Endodermal cell (in vitro differentiated cells): ENCODE measurements around the gene CCDC177. TPM values are rescaled to one million over a fixed set of nuclear protein-coding genes. Genes with fewer than 3 reads are reported as not detected.

ENCODE experiments used
- DNase-seq: peaks from one replicate; pipeline ENCODE4 v3.0.0-alpha.2; 2017
- H3K27ac ChIP-seq: 2 replicates; pipeline ENCODE4 v1.5.1; 2013; ENCODE audit warnings: mild to moderate bottlenecking, low read depth, low read length, moderate library complexity
- H3K27me3 ChIP-seq: 2 replicates; pipeline ENCODE4 v1.6.1; 2013; ENCODE audit warnings: mild to moderate bottlenecking, low read length, moderate library complexity; ENCODE audit not compliant: insufficient read depth, control insufficient read depth, poor library complexity, severe bottlenecking
- H3K36me3 ChIP-seq: 2 replicates; pipeline ENCODE4 v1.7.0; 2013; ENCODE audit warnings: mild to moderate bottlenecking, low read length, moderate library complexity; ENCODE audit not compliant: control insufficient read depth, insufficient read depth
- H3K4me1 ChIP-seq: one replicate; pipeline ENCODE4 v1.7.0; 2013; ENCODE audit warnings: low read length; ENCODE audit not compliant: control insufficient read depth, insufficient read depth
- H3K4me3 ChIP-seq: 2 replicates; pipeline ENCODE4 v1.5.1; 2013; ENCODE audit warnings: mild to moderate bottlenecking, low read length, moderate library complexity
- H3K9ac ChIP-seq: 2 replicates; pipeline ENCODE4 v1.6.1; 2013; ENCODE audit warnings: mild to moderate bottlenecking, low read length, moderate library complexity; ENCODE audit not compliant: poor library complexity, severe bottlenecking; ENCODE audit errors: extremely low read depth
- H3K9me3 ChIP-seq: 2 replicates; pipeline ENCODE4 v1.6.1; 2013; ENCODE audit warnings: mild to moderate bottlenecking, low read length, moderate library complexity; ENCODE audit not compliant: control insufficient read depth
- H3K27ac Mint-ChIP-seq: 2 replicates; pipeline ENCODE4 v1.8.0; 2020; ENCODE audit warnings: mixed read lengths
- H3K27me3 Mint-ChIP-seq: 2 replicates; pipeline ENCODE4 v1.8.0; 2021; ENCODE audit warnings: mild to moderate bottlenecking, mixed read lengths; ENCODE audit not compliant: insufficient read depth
- H3K36me3 Mint-ChIP-seq: 2 replicates; pipeline ENCODE4 v1.8.0; 2020; ENCODE audit warnings: low read depth, mixed read lengths
- H3K4me1 Mint-ChIP-seq: 2 replicates; pipeline ENCODE4 v1.8.0; 2020; ENCODE audit warnings: mixed read lengths
- H3K4me3 Mint-ChIP-seq: 2 replicates; pipeline ENCODE4 v1.8.0; 2020; ENCODE audit warnings: mild to moderate bottlenecking, moderate library complexity, mixed read lengths
- H3K9me3 Mint-ChIP-seq: 2 replicates; pipeline ENCODE4 v1.8.0; 2020; ENCODE audit warnings: mild to moderate bottlenecking, mixed read lengths
- WGBS, 2 experiments: methylation state at CpG; one replicate each; pipeline versions ENCODE4 v1.1.5 to v1.1.7; 2013; ENCODE audit warnings: missing lambda C conversion rate in 2 of 2, mixed read lengths in 1 of 2; ENCODE audit not compliant: insufficient coverage in 1 of 2, insufficient read length in 1 of 2; 5-methylcytosine and 5-hydroxymethylcytosine counted together
- long read RNA-seq, 4 experiments: library from polyadenylated mRNA in 2 of 4; library from RNA in 1 of 4; library from capped mRNA in 1 of 4; stranded (forward) in 3 of 4; unstranded in 1 of 4; transcript quantifications; one replicate each; pipeline ENCODE4 v2.0.0, GENCODE V29; 2020 to 2021; ENCODE audit warnings: inconsistent platforms in 1 of 4
- polyA plus RNA-seq, 2 experiments: library from polyadenylated mRNA; stranded (reverse); fragments of 50-300 nt; gene quantifications; one replicate each; pipeline ENCODE4 v1.2.3, GENCODE V29; 2013
- total RNA-seq, 2 donors: library from RNA; stranded (reverse); fragmentation: NEBNext Ultra II Directional in 1 of 2; extraction: Animal tissue kit (Norgen Biotek cat#: 25700) in 1 of 2; gene quantifications; 2 replicates in 1 of 2; 3 replicates in 1 of 2; pipeline ENCODE4 v1.2.1, GENCODE V29; 2021
- TF ChIP-seq, protein P1 (sequence below): fragments of 200-600 bp; sonication (generic); conservative IDR thresholded peaks from 2 replicates; pipeline ENCODE4 v1.5.0; 2021; ENCODE audit warnings: antibody characterized with exemption, mild to moderate bottlenecking

The CCDC177 gene
- total RNA-seq: 1 to 10 TPM; 4.0 to 5.8 TPM
- polyA plus RNA-seq (2013, experiment 1 of 2): 3.3 TPM
- 3.1 TPM for polyA plus RNA-seq (2013, experiment 2 of 2)
- long read RNA-seq, experiment 1, partial matches to known transcripts: 0 of 5 reads
- long read RNA-seq, experiment 1, other reads (novel, unspliced or antisense): 5 of 5 reads
- long read RNA-seq, experiment 2, full-length matches to known transcripts: 12 of 20 reads
- long read RNA-seq, experiment 2, partial matches to known transcripts: 0 of 20 reads
- long read RNA-seq, experiment 2, other reads (novel, unspliced or antisense): 8 of 20 reads
- long read RNA-seq, experiment 3, partial matches to known transcripts: 0 of 1 reads
- long read RNA-seq, experiment 3, other reads (novel, unspliced or antisense): 1 of 1 reads
- long read RNA-seq, experiment 4: 0 reads

DNA sequence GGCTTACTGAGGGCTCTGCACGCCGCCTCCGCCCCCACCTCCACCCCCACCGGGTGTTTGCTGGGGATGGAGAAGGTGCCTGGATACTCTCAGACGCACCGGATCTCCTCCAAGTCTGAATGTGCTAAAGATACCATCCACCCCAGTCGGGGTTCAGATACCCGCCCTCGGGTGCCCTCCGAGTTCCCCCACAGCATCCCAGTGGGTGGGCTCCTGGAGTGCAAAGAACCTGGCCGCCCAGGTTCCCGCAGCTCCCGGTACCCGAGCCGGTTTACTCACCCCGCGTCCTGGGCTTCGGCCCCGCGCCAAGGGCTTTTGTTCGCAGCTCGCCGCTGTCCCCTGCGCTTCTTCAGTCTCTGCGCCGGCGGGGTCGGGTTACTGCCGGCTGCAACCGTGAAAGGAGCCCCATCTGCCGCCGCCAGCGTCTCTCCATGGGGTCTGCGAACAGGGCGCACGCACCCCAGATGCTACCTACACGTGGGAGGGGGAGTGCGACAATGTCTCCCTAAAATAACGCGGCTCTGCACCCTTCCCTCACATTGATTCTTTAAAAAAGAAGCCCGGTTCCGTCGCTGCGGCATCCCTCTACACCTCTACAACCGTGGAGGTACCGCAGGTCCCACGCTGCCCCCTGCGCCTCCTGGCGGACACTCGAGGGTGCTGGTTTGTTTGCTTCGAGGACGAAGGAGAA lies at the start of gene CCDC177:
CCDC177 (minus strand) TSS at position 609 of the 691 bp plus-strand sequence. CDS start 1,249 bp downstream, outside the sequence.
- Mint-ChIP-seq H3K27ac (no peak within 1 kb of the TSS), H3K4me1 (peaks cover 9% of the 10 kb centered on the region), H3K9me3 (peaks cover 31% of the 10 kb centered on the region), H3K36me3 (peaks cover 27% of the 10 kb centered on the region), H3K4me3 (peak within 1 kb of the TSS; percentile 60), H3K27me3 (peaks cover 55% of the 10 kb centered on the region)
- H3K4me1 ChIP-seq: peaks cover 10% of the 10 kb centered on the region
- H3K9me3 ChIP-seq: peaks cover 16% of the 10 kb centered on the region
- H3K9ac ChIP-seq: peak within 1 kb of the TSS; percentile 66
- WGBS, 2 experiments: 0 to 1% methylated on average over 12 to 47 of the region's 52 CpGs
- peak; percentile 90 for DNase-seq
- TF ChIP-seq, protein P1, sequence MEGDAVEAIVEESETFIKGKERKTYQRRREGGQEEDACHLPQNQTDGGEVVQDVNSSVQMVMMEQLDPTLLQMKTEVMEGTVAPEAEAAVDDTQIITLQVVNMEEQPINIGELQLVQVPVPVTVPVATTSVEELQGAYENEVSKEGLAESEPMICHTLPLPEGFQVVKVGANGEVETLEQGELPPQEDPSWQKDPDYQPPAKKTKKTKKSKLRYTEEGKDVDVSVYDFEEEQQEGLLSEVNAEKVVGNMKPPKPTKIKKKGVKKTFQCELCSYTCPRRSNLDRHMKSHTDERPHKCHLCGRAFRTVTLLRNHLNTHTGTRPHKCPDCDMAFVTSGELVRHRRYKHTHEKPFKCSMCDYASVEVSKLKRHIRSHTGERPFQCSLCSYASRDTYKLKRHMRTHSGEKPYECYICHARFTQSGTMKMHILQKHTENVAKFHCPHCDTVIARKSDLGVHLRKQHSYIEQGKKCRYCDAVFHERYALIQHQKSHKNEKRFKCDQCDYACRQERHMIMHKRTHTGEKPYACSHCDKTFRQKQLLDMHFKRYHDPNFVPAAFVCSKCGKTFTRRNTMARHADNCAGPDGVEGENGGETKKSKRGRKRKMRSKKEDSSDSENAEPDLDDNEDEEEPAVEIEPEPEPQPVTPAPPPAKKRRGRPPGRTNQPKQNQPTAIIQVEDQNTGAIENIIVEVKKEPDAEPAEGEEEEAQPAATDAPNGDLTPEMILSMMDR: peak; percentile 99
- H3K36me3 ChIP-seq: peaks cover 25% of the 10 kb centered on the region
- peak within 1 kb of the TSS; percentile 75 for H3K27ac ChIP-seq
- H3K27me3 ChIP-seq: peaks cover 22% of the 10 kb centered on the region
- H3K4me3 ChIP-seq: peak within 1 kb of the TSS; percentile 81

DNA sequence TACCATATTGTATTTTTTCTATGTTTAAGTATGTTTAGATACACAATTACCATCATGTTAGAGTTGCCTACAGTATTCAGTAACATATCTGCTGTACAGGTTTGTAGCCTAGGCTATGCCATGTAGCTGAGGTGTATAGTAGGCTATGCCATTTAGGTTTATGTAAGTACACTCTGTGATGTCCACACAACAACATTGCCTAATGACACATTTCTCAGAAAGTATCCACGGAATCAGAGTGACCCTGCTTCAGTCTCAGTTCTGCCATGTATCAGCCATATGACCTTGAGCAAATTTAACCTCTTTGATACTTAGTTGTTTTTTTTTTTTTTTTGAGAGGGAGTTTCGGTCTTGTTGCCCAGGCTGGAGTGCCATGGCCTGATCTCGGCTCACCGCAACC lies 49.5 kb upstream of the CCDC177 start:
- peaks cover 2% of the 10 kb centered on the region for H3K36me3 Mint-ChIP-seq
- TF ChIP-seq, protein P1: no peak
- H3K4me1 Mint-ChIP-seq: peaks cover 30% of the 10 kb centered on the region
- WGBS, 2 experiments: 88 to 100% methylated on average over 3 to 4 of the region's 4 CpGs
- peaks cover 15% of the 10 kb centered on the region for H3K4me1 ChIP-seq
- H3K36me3 ChIP-seq: no peaks in the 10 kb centered on the region
- no peaks in the 10 kb centered on the region for H3K27me3 Mint-ChIP-seq
- no peaks in the 10 kb centered on the region for H3K9me3 ChIP-seq
- H3K27me3 ChIP-seq: no peaks in the 10 kb centered on the region
- H3K4me3 Mint-ChIP-seq: no peak overlapping the region
- no peak for DNase-seq
- H3K4me3 ChIP-seq: no peak overlapping the region
- H3K9me3 Mint-ChIP-seq: no peaks in the 10 kb centered on the region
- H3K9ac ChIP-seq: no peak overlapping the region
- H3K27ac ChIP-seq: no peak overlapping the region
- H3K27ac Mint-ChIP-seq: no peak overlapping the region

DNA sequence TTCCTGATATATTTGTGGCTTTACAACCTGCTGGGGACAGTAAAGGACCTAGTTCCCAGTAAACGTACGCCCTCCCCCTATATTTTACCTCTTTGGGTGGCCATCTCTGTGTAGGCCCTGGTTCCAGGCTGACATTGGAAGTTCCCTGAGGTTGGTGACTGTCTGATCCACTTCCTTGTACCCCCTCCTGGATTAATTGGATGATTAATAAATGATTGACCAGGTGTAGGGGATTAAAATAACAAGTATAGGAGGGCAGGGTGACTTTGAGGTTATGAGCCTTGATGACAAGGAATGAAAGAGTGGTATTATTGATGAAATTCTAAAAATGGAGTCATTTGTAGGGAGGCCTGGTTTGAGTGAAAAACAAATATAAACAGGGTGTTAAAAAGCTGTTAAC lies 46.3 kb upstream of the CCDC177 start:
- WGBS, 2 experiments: 85% methylated on average over 2 of the region's 2 CpGs; no CpG with 5 or more reads in 1 of the 2 experiments

More for the DNA sequence above, 46.3 kb upstream of the CCDC177 start:
- DNase-seq: no peak
- Mint-ChIP-seq H3K9me3 (no peaks in the 10 kb centered on the region), H3K4me3 (no peak overlapping the region), H3K4me1 (peaks cover 27% of the 10 kb centered on the region), H3K36me3 (peaks cover 2% of the 10 kb centered on the region), H3K27me3 (no peaks in the 10 kb centered on the region), H3K27ac (no peak overlapping the region)
- TF ChIP-seq, protein P1: no peak
- Histone ChIP-seq H3K4me3 (no peak overlapping the region), H3K36me3 (no peaks in the 10 kb centered on the region), H3K27ac (no peak overlapping the region), H3K9me3 (no peaks in the 10 kb centered on the region), H3K4me1 (peaks cover 12% of the 10 kb centered on the region), H3K27me3 (no peaks in the 10 kb centered on the region), H3K9ac (no peak overlapping the region)
